HG03045 (cell line): ENCODE measurements around the gene MAP3K5.
"Not testable (repeated sequence)": the region's sequence is repeated elsewhere in the genome, so short reads cannot be mapped to it uniquely, and the experiment has no call there.

Experiments
- ATAC-seq: cut with Tn5 transposase; IDR thresholded peaks from one replicate; pipeline ENCODE4 v1.9.1; 2021; ENCODE audit warnings: mild to moderate bottlenecking, moderate library complexity; ENCODE audit not compliant: unreplicated experiment

MAP3K5 gene

DNA sequence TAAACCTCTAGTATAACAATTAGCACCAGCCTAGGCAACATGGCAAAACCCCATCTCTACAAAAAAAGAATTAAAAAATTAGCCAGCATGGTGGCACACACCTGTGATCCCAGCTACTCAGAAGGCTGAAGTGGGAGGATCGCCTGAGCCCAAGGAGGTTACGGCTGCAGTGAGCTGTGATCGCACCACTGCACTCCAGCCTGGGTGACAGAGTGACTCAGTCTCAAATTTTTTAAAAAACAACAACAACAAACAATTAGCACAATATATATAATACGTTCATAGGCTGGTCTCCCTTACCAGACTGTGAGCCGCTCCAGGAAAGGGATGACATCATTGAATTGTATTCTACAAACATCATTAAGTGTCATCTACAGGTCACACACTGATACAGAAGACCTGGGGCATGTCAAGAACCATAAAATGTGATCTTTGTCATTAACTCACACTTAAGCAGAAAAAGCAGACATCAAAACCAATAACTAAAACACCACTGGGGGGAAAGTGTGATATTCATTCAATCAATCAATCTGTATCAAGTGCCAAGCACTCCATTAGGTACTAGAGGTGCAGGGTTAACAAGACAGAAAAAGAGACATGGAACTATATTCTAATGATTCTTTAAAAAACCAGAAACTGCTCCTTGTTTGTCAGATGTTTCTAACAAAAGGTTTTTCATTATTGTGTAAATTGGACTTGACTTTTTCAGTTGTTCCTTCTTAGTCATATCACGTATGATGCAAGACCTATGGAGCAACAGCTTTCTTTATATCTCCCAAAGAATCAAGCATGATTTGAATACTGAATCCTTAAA is 17.8 kb downstream of the MAP3K5 start:
- ATAC-seq, result no peak

DNA sequence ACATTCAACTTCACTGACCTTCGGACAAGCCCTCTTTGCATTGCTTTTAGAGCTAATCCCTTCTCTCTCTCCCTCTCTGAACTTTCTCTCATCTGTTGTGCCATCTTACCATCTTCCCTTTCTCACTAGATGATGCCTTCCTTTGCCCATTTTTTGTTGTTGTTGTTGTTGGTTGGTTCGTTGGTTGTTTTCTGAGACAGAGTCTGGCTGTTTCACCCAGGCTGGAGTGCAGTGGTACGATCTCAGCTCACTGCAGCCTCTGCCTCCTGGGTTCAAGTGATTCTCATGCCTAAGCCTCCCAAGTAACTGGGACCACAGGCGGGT is 18.8 kb downstream of the MAP3K5 start:
- ATAC-seq, result no peak

DNA sequence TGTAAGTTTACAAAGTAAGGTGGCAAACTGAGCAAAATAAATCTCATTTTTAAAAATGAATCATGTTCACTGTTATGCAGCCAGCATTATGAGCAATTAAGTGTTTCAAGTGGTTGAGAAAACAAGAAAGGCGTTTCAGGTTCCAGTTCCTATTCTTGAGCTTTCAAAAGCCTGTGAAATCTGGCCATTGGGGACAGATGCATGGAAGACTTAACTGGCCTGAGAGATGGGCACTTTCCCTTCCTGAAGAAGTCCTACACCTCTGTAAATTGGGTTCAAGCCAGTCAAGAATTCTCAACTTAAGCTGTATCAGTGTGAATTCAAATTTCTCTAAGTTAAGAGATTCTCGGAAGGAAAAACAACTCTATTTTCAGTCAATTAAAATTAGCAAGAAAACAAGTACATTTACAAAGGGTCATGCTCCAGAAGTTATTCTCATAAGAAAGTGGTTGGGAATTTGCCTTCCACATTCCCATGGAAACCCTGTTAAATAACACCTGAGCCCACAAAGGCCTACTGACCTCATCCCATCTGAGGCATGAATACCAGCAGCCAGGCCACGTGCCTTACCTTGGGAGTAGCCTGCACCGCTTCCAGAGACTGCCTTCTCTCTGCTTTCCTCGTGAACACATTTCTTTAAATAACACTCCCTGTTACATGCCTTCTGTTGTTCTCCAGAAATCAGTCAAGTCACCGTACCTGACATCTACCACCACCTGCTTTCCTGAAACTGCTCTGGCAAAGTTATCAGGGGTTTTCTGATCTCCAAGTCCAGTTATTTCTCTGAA is 19.4 kb downstream of the MAP3K5 start:
- peak; percentile 75 for ATAC-seq

DNA sequence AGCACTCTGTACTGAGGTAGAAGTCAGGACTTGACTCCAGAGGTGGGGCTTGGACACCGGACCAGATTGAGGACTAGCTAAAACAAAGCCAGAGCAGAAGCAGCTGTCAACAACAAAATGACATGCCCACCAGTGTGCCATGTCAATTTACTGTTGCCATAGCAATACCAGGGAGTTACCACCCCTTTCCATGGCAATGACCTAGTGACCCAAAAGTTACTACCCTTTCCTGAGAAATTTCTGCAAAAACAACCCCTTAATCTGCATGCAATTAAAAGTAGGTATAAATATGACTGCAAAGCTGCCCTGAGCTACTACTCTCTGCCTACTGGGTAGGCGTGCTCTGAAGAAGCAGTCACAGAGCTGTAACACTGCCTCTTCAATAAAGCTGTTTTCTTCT is 21.0 kb downstream of the MAP3K5 start:
- ATAC-seq, result no peak

DNA sequence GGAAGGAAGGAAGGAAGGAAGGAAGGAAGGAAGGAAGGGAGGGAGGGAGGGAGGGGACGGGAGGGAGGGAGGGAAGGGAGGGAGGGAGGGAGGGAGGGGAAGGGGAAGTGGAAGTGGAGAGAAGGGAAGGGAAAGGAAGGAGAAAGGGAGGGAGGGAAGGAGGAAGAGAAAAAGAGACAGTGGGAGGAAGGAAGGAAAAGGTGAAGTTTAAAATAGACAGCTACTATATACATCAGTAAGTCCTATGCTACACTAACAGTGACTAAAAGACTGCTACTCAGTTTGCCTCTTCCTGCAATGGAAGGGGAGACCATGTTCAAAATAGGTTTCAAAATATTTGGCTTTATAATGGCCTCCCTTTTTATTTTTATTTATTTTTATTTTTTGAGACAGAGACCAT is 22.5 kb downstream of the MAP3K5 start:
- ATAC-seq, result no peak

DNA sequence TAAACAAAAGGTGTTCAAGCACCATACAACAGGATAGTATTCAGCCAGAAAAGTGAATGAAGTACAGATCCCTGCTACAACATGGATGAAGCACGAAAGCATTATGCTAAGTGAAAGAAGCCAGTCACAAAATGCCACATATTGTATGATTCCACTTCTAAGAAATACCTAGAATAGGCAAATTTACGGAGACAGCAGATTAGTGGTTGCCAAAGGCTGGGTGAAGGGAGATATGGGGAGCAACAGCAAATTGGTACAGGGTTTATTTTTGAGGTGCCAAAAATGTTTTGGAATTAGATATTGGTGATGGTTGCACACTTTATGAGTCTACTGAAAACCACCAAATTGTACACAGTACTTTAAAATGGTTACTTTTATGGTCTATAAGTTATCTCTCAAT is 23.2 kb downstream of the MAP3K5 start:
- ATAC-seq, result no peak

DNA sequence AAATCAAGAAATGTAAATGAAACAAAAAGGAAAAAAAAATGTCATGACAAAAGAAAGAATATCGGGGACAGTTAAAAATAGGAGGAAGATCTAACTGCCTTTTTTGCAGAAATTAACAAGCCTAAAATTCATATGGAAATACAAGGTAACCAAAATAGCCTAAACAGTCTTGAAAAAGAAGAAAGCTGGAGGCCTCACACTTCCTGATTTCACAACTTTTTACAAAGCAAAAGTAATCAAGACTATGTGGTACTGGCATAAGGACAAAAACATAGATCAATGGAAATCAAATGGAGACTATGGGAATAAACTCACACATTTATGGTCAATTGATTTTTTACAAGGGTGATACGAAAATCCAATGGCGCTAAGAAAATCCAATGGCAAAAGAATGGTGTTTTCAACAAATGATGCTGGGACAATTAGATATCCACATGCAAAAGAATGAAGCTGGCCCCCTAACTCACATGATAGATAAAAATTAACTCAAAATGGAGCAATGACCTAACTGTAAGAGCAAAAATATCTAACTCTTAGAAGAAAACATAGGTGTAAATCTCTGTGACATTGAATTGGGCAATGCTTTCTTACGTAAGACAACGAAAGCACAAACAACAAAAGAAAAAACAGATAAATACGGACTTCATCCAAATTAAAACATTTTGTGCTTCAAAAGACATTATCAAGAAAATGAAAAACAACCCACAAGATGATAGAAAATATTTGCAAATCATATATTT is 24.5 kb downstream of the MAP3K5 start:
- ATAC-seq, result no peak

DNA sequence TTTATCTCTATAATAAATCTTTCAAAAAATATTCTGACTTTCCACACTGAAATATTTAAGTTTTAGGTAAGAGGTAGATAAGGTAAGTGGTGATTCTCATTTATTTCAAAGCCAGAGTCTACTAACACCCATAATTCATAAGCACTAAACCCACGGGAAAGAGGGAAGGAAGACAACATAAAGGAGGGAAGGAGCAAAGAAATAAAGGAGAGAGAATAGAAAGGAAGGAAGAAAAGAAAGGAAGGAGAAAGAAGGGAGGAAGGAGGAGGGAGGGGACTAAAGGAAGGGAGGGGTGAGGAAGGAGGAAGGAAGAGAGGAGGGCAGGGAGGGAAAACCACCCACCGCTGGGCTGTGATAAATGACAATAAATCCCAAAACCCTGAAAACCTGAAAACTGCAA is 25.2 kb downstream of the MAP3K5 start:
- no peak for ATAC-seq

DNA sequence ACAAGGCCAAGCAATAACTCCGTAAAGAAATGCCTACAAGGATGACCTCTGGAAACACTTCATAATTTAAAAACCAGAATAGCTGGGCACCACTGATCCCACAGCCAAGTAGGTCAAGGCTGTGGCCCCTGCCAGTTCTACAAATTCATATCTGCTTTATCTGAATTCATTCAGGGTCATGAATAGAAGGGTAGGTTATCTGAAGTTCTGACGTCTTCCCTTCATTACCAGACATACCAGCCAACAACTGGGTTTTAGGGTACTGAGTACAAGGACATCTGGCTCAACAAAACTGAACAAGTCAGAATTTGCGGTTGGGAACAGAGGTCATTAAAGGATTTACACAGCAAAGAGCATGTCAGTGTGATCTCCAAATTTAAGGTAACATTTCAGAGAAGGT is 26.0 kb downstream of the MAP3K5 start:
- ATAC-seq, result no peak

DNA sequence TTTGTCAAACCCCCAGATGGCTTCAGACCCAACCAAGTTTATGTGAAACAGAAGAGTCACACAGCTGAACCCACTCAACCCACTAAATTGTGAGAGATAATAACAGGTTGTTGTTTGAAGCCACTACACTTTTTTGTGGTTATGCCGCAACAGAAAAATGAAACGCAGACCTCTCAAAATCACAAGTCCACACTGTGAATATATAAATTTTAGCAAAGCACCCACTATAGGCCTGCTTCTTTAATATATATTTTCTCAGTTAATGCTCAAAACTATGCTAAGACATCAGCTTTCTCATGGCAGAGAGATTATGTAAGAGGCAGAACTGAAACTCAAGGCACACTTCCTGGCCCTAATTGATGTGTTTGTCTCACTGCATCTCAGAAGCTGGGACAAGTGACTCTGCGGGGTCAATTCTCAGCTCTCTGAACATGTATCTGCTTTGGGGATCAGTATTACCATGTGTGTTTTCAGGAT is 27.7 kb downstream of the MAP3K5 start:
- ATAC-seq, result peak; percentile 44

DNA sequence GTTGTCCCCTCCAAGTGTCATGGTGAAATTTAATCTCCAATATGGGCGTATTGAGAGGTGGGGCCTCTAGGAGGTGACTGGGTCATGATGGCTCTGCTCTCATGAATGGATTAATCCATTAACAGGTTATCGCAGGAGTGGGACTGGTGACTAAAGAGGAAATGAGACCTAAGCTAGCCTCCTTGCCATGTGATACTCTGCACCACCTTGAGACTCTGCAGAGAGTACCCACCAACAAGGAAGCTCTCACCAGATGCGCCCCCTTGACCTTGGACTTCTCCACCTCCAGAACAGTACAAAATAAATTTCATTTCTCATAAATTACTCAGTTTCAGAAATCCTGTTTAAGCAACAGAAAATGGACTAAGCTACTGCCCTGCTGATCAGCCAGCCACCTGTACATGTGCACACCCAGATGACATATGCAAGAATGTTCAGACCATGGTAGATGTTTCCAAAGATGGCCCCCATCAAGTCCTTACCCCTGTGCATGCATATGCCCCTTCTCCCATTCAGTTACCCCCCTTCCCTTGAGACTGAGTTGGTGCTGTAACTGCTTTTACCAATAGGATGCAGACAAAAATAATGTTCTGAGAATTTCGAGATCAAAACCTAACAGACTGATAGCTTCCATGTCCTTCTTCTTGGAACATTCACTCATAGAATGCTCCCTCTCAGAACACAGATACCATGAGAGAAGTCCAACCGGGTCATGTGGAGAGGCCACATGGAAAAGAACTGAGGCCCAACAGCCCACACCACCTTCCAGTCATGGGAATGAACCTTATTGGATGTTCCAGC is 28.4 kb downstream of the MAP3K5 start:
- ATAC-seq, result peak; percentile 36

DNA sequence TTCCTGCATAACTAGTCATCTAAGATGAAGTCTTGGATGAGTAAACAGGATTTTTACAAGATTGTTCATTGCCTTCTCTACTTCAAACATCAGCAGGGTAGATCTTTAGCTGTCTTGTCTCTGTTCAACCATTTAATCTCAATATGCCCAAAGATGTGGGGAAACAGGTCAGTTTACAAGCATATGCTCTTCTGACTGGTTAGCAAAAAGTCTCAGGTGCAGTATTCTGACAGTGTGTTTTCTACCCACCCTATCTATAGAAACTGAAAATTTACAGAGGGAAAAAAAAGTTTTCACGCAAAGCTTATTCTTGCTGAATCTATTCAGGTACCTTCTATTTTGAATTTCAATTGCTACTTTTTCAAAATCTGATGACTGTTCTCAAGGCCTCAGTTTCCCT is 29.0 kb downstream of the MAP3K5 start:
- peak; percentile 32 for ATAC-seq

DNA sequence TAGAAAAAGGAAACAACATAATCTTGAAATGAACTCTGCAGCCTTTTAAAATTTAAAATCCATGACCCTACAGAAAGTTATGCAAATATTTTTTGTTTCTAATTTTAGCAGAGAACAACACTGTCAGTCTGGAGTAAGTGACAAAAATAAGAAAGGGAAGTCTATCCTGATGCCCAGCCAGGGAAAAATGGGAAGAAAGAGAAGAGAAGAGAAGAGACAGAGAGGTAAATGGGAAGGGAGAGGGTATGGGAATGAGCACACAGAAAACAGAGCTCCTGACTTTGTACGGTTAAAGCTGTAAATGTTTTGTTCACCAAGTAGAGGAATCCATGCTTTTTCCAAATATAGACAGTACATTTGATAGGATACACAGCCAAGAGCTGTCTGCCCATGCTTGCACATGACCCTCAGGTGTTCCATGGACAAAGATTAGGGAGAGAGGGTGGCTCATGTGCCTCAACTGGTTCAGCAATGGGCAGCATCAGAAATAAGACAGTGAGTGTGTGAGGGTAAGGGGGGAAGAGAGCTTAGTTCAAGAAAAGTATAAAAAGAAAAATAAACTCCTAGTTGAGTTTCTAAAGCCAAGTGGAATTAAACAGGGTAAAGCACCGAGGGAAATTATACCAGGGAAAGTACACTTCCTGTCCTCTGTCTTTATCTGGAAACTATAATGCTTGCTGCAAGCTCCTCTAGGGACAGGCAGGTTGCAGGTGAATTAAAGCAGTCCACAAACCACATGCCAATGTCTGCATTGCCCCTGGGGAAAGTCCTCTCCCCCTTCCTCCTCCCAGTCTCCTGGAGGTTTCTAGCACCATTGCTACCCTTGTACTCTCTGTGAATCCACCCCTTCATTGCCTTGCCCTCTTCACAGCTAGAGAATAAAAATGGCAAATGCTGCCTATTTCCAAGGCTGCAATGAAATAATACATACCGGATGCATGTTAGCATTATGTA is 30.0 kb downstream of the MAP3K5 start:
- no peak for ATAC-seq

DNA sequence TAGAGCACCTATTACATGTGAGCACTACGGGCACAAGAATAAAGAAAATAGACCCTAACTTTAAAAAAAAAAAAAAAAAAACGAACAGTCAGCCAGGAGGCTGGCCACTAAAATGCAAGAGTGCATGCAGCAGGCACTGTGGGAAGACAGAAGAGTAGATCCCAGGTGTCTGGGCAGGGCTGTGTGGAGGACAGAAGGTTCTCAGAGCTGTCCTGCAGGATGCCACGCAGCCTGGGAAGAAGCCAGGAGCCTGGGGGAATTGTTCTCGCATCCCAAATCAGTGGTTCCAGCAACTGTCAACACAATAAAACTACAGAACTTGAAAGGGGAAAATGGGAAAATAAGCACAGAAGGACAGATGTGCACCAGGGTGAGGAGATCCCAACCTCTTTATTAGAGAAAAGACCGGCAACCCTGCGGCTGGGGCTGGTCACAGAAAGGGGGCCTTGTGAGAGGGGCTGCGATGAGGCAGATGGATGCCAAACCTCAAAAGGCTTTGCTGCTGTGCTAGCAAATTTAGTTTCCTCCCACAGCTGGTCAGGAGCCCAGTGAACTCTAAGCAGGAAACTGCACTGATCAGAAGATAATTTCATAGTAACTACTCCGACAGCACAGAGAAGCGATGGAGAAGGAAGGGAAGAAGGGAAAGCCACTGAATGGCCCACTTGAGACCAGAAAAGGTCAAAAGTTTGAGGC is 30.9 kb downstream of the MAP3K5 start:
- ATAC-seq, result no peak

DNA sequence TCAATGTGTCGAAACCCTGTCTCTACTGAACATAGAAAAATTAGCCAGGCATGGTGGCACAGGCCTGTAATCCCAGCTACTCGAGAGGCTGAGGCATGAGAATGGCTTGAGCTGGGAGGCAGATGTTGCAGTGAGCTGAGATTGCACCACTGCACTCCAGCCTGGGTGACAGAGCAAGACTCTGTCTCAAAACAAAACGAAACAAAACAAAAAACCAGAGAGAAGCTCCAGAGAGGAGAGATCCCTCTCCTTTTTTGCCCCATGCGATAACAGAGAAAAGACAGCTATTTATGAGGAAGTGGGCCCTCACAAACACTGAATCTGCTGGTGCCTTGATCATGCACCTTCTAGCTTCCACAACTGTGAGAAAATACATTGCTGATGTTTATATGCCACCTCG is 31.5 kb downstream of the MAP3K5 start:
- not testable (repeated sequence) for ATAC-seq

DNA sequence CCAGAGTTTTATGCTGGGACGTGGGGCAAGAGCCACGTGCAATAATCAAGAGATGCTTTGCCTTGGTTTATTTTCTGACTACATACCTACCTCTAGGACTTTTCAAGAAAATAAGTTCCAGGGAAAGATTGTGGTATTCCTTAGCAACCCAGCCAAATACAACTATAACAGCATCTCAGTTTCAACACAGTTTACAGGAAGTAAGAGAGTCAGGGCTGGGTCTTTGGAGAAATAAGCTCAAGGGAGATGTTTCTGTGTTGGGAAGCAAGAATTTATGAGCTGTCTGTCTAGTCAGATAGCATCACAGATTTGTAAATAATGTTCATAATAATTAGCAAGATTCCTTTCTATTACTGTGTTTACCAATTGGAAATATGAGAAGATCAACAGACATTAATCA is 35.1 kb downstream of the MAP3K5 start:
- ATAC-seq, result no peak

DNA sequence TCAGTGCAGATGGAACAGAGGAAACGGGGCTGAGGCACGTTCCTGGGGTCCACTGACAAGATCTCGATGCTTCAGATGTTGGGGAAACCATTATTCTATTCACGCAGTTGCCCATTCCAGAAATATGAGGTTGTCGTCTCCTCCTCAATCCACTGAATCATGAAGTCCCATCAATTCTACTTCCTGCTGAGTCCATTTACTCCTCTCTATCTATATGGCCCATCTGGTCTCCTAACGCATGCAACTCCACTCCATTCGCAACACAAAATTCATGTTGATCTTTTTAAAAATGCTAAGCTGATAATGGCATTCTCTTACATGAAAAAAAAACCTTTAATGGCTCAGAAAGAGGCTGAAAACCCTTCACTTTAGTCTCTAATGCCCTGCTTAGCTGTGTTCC is 37.5 kb downstream of the MAP3K5 start:
- ATAC-seq, result no peak

DNA sequence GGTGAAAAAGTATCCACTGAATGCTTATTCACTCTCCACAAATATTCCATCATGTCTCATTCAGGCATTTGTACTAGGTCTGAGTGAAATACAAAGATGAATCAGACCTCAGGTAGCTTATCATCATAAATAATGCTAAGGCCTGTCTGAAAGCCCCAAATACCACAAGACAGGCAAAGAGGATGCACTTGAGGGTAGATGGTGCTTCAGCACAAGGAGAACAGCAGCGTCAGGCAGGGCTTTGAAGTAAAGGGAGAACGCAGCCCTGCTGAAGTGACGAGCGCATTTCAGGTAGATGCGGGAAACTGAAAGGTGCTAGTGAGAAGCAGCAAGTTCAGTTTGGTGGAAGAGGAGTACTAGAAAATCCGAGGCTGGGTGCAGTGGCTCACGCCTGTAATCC is 38.7 kb downstream of the MAP3K5 start:
- ATAC-seq, result no peak

DNA sequence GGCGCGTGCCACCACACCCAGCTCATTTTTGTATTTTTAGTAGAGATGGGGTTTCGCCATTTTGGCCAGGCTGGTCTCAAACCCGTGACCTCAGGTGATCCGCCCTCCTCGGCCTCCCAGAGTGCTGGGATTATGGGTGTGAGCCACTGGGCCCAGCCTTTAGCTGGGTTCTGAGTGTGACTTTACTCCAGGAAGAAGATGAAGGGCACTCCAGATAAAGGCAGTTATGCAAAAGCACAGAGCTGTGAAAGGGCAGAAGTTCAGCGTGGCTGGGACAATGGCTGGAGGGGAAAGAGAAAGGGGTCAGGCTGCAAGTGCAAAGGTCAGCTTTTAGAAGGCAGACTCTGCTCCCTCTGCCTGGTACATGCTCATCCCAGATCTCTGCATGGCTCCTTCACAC is 39.7 kb downstream of the MAP3K5 start:
- ATAC-seq, result no peak
